WTC11 (cell line): ENCODE results near the gene SMIM28.

ENCODE experiments used
- CTCF ChIP-seq: fragments of 200-600 bp; IDR thresholded peaks from 2 replicates; pipeline ENCODE4 v1.8.0; 2022; ENCODE audit warnings: antibody characterized with exemption
- JAZF1 ChIP-seq: fragments of 250-450 bp; sonication (Bioruptor Pico); IDR thresholded peaks from 2 replicates; pipeline ENCODE4 v1.9.0; 2021; ENCODE audit warnings: moderate library complexity, mild to moderate bottlenecking, inconsistent platforms
- NFYB ChIP-seq: sonication (generic); formaldehyde crosslinking; conservative IDR thresholded peaks from 2 replicates; pipeline ENCODE4 v1.8.0; 2022; ENCODE audit warnings: low read depth, missing genetic modification reagents
- TEAD1 ChIP-seq: sonication (generic); formaldehyde crosslinking; IDR thresholded peaks from 2 replicates; pipeline ENCODE4 v1.8.0; 2022; ENCODE audit warnings: mild to moderate bottlenecking, missing genetic modification reagents
- USF2 ChIP-seq: sonication (generic); formaldehyde crosslinking; IDR thresholded peaks from 2 replicates; pipeline ENCODE4 v1.8.1; 2023; ENCODE audit warnings: mild to moderate bottlenecking, missing genetic modification reagents, moderate library complexity
- ZNF232 ChIP-seq: sonication (generic); formaldehyde crosslinking; IDR thresholded peaks from 2 replicates; pipeline ENCODE4 v1.8.0; 2022; ENCODE audit warnings: mild to moderate bottlenecking, missing genetic modification reagents
- ZNF425 ChIP-seq: fragments of 250-450 bp; sonication (Bioruptor Pico); conservative IDR thresholded peaks from 2 replicates; pipeline ENCODE4 v1.9.0; 2021; ENCODE audit warnings: mild to moderate bottlenecking

DNA sequence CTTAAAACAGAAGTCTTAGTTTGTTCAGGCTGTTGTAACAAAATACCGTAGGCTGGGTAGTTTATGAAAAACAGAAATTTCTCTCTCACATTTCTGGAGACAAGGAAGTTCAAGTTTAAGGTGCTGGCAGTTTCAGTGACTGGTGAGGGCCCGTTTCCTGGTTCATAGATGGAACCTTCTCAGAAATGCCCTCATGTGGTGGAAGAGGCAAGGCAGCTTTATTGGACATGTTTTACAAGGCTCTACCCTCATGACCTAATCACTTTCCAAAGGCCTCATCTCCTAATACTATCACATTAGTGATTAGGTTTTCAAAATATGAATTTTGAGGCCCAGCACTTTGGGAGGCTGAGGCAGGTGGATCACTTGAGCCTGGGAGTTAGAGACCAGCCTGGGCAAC, 28.7 kb downstream of the SMIM28 start:
- no peak for TF ChIP-seq USF2
- no peak for TF ChIP-seq ZNF232 (CRISPR knock-in tag)
- TF ChIP-seq CTCF = no peak
- no peak for TF ChIP-seq NFYB (CRISPR knock-in tag)
- no peak for TF ChIP-seq ZNF425
- TF ChIP-seq TEAD1 (CRISPR knock-in tag) = no peak
- TF ChIP-seq JAZF1 (CRISPR knock-in tag) = no peak
